Measurements from ENCODE around the gene MYOCOS. TPM values are rescaled to one million over a fixed set of nuclear protein-coding genes. Genes with fewer than 3 reads are reported as not detected.
A peak's percentile ranks its signal among the peaks of the same experiment; 100 is the strongest.

The MYOCOS gene
- total RNA-seq, 1 experiment from 2014 or later = not detected

- Histone ChIP-seq H3K4me3 (replicated peaks in 1 of 2; ENCODE audit: low read depth in 1 of 2, low read length in 2 of 2) (no peak overlapping the region), H4K20me1 (ENCODE audit: insufficient read depth) (no peaks in the 10 kb centered on the region), H3K9me2 (ENCODE audit: insufficient read depth) (no peaks in the 10 kb centered on the region), H3K79me2 (ENCODE audit: insufficient read depth, low read length) (no peaks in the 10 kb centered on the region), H3K27me3 (ENCODE audit: insufficient read depth, low read length) (no peaks in the 10 kb centered on the region), H2AFZ (ENCODE audit: low read depth, low read length, poor library complexity, severe bottlenecking) (no peak overlapping the region), H3K36me3 (ENCODE audit: control insufficient read depth in 1 of 2, insufficient read depth in 2 of 2, low read length in 2 of 2) (no peaks in the 10 kb centered on the region), H3K9me3 (ENCODE audit: control insufficient read depth in 1 of 2, insufficient read depth in 1 of 2, low read depth in 1 of 2, low read length in 2 of 2) (no peaks in the 10 kb centered on the region), H3K4me1 (ENCODE audit: control insufficient read depth in 1 of 2, insufficient read depth in 2 of 2, low read length in 2 of 2) (no peaks in the 10 kb centered on the region), H3K27ac (ENCODE audit: low read depth, low read length) (no peak overlapping the region), H3K9ac (ENCODE audit: low read length) (no peak overlapping the region), H3K4me2 (ENCODE audit: low read length) (no peak overlapping the region)
- ChIA-PET RAD21 (ENCODE audit: low non-redundant PET in 1 of 2, low total read pairs in 2 of 2, uncharacterized antibody in 2 of 2, unreplicated experiment in 2 of 2) (no interaction called here), CTCF (interaction anchor here (1.8 kb wide), 1 partner anchor 9 kb away, joined by 8 read pairs; no protein-coding TSS in a partner anchor), POLR2A (no interaction called here)
- ATAC-seq (no peak), DNase-seq (ENCODE audit: low read depth, low spot score) (no peak)
- TF ChIP-seq, protein P1, sequence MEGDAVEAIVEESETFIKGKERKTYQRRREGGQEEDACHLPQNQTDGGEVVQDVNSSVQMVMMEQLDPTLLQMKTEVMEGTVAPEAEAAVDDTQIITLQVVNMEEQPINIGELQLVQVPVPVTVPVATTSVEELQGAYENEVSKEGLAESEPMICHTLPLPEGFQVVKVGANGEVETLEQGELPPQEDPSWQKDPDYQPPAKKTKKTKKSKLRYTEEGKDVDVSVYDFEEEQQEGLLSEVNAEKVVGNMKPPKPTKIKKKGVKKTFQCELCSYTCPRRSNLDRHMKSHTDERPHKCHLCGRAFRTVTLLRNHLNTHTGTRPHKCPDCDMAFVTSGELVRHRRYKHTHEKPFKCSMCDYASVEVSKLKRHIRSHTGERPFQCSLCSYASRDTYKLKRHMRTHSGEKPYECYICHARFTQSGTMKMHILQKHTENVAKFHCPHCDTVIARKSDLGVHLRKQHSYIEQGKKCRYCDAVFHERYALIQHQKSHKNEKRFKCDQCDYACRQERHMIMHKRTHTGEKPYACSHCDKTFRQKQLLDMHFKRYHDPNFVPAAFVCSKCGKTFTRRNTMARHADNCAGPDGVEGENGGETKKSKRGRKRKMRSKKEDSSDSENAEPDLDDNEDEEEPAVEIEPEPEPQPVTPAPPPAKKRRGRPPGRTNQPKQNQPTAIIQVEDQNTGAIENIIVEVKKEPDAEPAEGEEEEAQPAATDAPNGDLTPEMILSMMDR (IDR thresholded peaks at IDR 0.05 in 2 of 3, conservative IDR thresholded peaks at IDR 0.05 in 1 of 3; ENCODE audit: borderline replicate concordance in 1 of 3, insufficient read depth in 1 of 3, low read depth in 2 of 3, low read length in 2 of 3) = no peak
- TF ChIP-seq SIN3A (IDR thresholded peaks at IDR 0.05; ENCODE audit: low read depth) (no peak), REST (IDR thresholded peaks at IDR 0.05; ENCODE audit: low read depth) (peak; percentile 59)
- BruUV-seq (replicated peaks) = no TSS peak
- intact Hi-C loops (cut with micrococcal nuclease) = no loop called here
Observed at GRCh38 chr1:171636141-171636540, 14.1 kb downstream of the MYOCOS start.
